Lung microvascular endothelial cell (primary cell): ENCODE measurements around the gene LCLAT1. TPM values are rescaled to one million over a fixed set of nuclear protein-coding genes. Genes with fewer than 3 reads are reported as not detected.

Experiments used
- DNase-seq, 2 donors: peaks; one replicate each; pipeline versions ENCODE4 v3.0.0 to v3.0.0-alpha.2; 2010; ENCODE audit warnings: low read depth in 2 of 2
- total RNA-seq: library from RNA; depleted of rRNA; stranded (reverse); fragments of >200 nt; gene quantifications from 2 replicates; pipeline ENCODE4 v1.2.1, GENCODE V29; 2014

Gene LCLAT1
- total RNA-seq: 7.1 and 8.3 TPM in 2 replicates

- peak; percentile 82 to 88 for DNase-seq
These were observed at the start of gene LCLAT1 for GRCh38 chr2:30447149-30448045. Gene LCLAT1, plus strand, starts transcription at chr2:30447246. Its CDS starts 78,345 bp downstream, at chr2:30525591.

GRCh38 chr2:30398084-30398873 is 48.8 kb upstream of the LCLAT1 start:
- DNase-seq: no peak

GRCh38 chr2:30400151-30400954 is 46.7 kb upstream of the LCLAT1 start:
- no peak for DNase-seq

GRCh38 chr2:30402441-30403182 is 44.4 kb upstream of the LCLAT1 start:
- no peak for DNase-seq

- no peak for DNase-seq
These were observed 43.3 kb upstream of the LCLAT1 start for GRCh38 chr2:30403592-30404312.

GRCh38 chr2:30404319-30405259 is 42.5 kb upstream of the LCLAT1 start:
- DNase-seq: no peak

GRCh38 chr2:30405260-30405605 is 41.8 kb upstream of the LCLAT1 start:
- no peak for DNase-seq

GRCh38 chr2:30406853-30407252 is 40.2 kb upstream of the LCLAT1 start:
- no peak for DNase-seq

- peak; percentile 27 to 52 for DNase-seq
These were observed 38.1 kb upstream of the LCLAT1 start for GRCh38 chr2:30408961-30409387.

- DNase-seq: peak; percentile 53 to 74
These were observed 36.8 kb upstream of the LCLAT1 start for GRCh38 chr2:30410217-30410616.

GRCh38 chr2:30412047-30412683 is 34.9 kb upstream of the LCLAT1 start:
- no peak for DNase-seq

GRCh38 chr2:30412684-30413570 is 34.1 kb upstream of the LCLAT1 start:
- no peak for DNase-seq

- no peak for DNase-seq
These were observed 32.1 kb upstream of the LCLAT1 start for GRCh38 chr2:30414961-30415360.

- DNase-seq: no peak
These were observed 29.8 kb upstream of the LCLAT1 start for GRCh38 chr2:30417253-30417652.

GRCh38 chr2:30421026-30421603 is 25.9 kb upstream of the LCLAT1 start:
- DNase-seq: no peak

- peak in 1 of 2 donors; percentile 73 for DNase-seq
These were observed 25.2 kb upstream of the LCLAT1 start for GRCh38 chr2:30421604-30422443.
